T-helper 1 cell (primary cell): ENCODE data around the gene SMAD2.
"Not testable (repeated sequence)": the region's sequence is repeated elsewhere in the genome, so short reads cannot be mapped to it uniquely, and the experiment has no call there.

Source experiments
- DNase-seq, 5 donors: peaks; one replicate each; pipeline ENCODE4 v3.0.0-alpha.2; 2012 to 2020
- total RNA-seq, 4 donors: gene quantifications; one replicate each; lab custom pipeline; 2026; lab: John Stamatoyannopoulos, UW

Gene SMAD2
- total RNA-seq = 119 to 142 (median 126) reads per million in 4 donors

DNA sequence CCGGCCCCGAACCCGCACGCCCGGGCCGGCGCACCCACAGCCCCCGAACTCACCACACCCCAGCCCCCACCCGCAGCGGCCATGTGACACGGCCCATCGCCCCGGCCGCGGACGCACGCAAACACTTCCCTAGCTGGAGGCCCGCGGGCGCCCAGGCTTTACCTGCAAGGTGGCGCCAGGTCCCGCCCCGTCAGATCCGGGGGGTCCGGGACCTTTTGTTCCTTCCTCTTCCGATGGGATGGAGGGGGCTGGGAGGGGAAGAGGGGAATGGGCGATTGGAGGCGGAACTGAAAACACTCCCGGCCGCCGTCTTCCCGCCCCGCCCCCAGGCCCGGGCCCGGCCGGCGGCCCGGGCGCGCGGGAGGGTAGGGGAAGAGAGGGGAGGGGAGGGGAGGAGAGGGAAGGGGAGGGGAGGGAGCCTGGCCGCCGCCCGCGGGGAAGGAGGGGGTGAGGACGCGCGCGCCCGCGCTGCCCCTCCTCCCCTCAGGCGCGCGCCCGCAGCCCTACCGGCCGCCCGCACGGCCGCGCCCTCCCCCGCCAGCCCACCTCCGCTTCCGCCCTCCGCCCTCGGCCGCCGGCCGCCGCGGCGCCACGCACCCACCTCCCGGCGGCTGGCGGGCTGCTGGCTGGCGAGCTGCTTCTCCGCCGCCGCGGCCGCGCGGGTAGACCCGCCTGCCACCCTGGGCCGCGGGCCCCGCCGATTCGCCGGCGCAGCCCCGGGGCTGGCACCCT lies at the start of gene SMAD2:
Gene SMAD2 (minus strand): TSS at position 461 of the 732 bp plus-strand sequence. CDS start 33,903 bp downstream, outside the sequence.
- peak; percentile 63 to 87 (median 76) for DNase-seq

DNA sequence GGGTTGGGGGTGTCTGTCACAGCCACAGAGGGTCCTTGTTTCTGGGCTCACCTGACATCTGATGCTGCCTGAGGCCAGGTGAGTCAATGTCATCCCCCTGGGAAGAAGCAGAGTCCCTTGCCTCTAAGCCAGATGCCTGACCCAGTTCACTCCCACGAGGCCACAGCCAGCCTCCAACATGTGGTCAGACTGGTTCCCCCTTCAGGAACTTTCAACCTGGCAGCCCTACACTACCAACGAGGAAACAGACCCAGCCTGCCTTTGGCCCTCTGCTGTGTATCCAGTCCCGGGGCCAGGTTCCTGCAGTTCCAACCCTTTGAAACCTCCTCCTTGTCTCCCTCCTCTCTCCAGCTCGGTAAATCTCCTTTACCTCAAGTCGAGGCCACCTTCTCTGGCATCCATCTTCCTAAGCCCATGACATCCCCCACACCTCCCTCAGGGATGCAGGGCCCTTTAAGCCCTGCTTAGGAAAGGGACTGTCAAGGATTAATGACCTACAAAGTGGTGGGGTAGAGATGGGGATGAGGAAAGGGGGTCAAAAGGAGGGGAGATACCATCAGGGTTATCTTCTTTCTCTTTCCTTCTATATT lies 49.2 kb upstream of the SMAD2 start:
- no peak for DNase-seq

DNA sequence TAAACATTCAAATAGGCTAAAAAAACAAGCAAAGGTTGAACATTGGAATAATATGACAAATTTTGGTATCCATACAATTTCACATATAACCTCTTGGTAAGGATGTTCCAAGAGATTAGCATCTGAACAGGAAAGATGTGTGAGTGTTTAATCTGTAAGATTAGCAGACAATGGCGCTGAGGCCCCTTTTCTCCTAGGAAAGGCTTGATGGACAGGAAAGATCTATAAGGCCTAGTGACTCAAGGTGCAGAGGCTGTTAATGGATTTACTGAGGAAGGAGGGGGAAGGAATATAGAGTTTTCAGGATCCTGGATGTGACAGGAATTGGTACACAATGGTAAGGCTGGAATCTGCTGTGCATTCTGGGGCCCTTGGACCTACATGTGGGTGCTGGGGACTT lies 48.1 kb upstream of the SMAD2 start:
- no peak for DNase-seq

DNA sequence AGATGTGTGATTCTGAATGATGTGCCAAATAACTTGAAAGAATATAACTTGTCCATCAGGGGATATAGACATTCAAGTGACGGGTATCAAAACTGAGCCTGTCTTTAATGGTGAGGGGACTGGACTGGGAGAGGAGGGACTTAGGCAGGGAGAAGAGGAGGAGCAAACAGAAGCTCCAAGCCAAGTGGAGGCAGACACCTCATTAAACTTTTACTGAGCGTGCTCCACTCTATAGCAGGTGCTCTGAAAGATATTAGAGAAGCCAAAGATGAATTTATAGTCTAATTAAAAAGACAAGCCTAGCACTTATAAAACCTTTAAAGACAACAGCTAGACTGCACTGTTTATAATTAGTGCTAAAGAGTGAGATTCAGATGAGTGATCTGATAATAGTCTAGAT lies 47.7 kb upstream of the SMAD2 start:
- DNase-seq = no peak

DNA sequence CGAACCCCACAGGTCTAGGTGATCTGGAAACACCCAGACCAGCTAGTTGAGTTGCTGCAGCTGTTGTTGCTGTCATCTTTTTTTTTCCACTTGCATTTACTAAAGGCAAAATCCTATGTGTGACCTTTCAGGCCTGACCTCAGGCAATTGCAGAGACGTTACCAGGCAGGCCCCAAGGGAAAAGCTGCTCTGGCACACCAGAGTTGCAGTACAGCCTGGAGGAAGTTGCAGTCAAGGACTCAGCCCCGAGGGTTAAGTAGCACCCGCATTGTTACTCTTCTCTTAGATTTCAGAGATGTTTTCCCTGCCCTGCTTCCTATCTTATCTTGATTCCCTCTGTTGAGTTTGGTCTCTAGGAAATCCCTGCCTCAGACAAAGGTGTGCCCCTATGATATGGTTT lies 45.2 kb upstream of the SMAD2 start:
- DNase-seq = no peak

DNA sequence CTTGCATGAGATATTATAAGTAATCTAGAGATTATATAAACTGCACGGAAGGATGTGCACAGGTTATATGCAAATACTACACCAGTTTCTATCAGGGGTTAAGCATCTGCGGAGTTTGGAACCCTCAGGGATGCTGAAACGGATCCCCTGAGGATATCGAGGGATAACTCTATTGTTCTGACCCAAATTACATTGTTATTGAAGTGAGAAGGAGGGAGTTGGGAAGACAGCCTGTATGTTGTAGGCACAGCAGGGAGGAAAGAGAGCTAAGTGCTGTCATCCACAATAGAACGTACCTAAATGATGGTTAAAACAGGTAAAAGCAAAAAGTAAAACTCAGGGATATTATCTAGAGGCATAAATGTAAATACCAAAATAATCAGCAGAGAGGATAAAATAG lies 44.6 kb upstream of the SMAD2 start:
- DNase-seq = no peak

DNA sequence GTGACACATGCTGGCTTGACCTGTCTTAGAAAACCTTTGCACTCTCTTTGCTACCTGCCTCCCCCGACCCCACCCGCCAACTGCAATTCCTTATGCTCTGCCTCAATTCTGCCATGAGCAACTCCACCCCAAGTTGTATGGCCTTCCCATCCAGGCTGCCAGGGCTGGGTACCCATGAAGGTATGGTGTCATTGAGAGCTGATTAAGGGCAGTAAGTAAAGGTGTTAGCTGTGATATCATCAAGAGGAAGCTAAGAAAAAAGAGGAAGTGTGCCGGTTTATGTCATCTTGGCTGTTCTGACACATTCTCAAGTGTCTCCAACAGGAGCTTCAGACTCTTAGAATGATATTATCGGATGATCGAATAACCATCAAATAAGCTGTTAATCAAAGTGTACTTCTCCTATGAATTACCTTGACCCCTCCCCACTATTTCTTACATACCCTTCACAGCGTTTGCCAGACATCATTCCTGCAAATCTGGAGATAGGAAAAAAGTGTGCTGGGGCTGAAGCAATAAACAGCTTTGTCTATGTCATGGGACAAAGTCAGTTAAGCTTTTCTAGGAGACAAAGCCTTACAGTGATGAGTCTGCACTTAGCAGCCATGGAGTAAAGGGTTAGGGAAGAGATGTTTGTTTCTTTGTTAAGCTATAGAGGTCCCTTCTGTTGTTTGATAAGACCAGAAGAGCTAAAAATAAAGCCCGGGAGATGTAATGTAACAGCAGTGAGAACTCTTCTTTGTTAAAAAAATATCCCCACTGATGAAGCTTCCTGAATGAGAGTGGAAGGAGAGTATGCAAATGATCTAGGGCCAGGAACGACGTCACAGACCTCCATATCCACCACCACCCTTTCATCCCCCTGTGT lies 40.4 kb upstream of the SMAD2 start:
- DNase-seq = no peak

DNA sequence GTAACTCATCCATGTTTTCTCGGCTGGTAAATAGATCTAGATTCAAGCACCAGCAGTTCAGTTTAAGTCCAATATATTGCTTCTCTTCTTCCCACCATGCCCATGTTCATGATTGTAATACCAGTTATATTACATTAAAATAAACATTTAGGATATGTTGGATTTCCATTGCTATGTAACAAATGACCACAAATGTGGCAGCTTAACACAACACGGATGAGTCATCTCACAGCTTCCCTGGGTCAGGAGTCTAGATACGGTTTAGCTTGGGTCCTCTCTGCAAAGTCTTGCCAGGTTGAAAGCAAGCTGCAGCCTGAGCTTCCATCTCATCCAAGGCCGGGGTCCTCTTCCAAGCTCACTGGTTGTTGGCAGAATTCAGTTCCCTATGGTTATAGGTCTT lies 39.4 kb upstream of the SMAD2 start:
- DNase-seq = no peak

DNA sequence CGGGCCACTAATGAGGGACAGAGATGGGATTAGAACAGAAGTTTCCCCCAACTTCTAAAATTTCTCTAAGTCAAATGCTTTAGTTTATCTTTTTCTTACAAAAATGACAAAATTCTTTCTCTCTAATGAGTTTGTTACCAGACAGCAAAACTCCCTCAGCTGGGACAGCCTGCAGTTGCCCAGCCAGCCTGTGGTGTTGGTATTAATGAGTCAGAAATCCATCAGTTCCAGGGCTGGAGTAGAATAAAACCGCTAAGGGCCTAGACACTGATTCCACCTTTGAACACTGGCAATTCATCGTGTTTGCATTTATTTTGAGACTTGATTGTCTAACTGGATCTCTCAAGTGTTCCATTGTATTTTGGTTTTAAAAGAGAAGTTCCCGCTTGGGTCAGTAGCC lies 38.3 kb upstream of the SMAD2 start:
- DNase-seq = no peak

DNA sequence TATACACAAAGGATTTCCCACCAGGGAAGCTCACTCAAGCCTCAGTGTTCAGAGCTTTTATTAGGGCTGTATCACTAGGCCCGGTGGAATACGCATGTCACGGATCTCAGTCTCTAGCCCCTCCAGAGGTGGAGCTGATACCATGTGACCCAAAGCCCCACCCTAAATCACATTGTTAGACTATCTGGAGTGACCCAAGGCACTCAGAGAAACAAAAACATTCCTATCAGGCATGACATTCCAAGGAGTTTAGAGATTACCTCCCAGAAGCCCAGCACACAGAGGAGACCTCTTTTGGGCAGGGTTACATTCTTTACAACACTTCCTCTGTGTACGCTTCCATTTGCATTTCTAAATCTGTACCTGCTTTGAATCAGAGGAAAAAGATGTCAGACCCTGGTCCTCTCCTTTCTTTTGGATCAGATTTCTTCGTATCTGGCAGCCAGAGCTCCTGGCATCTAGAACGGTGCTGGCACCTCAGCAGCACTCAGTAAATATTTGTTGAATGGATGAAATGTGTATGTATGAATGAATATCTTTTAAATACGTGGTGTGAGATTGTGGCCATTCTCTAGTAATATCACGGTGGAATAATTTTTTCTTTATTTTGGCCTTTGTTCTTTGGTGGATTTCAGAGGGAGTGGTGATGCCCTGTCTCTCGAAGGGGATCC lies 37.7 kb upstream of the SMAD2 start:
- no peak for DNase-seq

DNA sequence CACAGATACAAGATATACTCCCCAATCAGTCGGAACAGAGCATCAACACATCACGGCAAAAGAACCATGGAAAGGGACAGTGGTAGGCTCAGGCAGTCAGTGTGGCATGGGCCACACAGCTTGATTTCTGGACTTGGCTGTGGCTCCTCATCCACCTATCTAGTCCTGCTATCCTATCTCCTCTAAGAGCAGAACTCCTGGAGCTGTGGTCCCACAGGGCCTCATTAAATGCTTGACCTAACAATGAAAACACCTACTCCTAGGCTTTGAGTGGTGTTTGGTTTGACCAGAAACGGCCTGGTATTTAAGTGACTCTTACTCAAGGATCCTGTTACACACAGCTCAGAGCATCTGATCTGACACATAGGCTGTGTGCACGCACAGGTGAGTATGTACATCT lies 33.6 kb upstream of the SMAD2 start:
- DNase-seq = no peak

DNA sequence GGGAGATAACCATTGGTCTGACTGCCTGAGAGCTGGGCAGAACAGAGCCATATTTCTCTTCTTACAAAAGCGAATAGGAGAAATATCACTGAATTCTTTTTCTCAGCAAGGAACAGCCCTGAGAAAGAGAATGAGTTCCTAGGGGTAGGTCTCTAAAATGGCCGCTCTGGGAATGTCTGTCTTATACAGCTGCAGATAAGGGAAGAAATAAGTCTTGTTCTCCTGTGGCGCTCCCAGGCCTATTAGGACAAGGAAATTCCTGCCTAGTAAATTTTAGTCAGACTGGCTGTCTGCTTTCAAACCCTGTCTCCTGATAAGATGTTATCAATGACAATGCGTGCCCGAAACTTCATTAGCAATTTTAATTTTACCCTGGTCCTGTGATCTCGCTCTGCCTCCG lies 30.5 kb upstream of the SMAD2 start:
- not testable (repeated sequence) for DNase-seq

DNA sequence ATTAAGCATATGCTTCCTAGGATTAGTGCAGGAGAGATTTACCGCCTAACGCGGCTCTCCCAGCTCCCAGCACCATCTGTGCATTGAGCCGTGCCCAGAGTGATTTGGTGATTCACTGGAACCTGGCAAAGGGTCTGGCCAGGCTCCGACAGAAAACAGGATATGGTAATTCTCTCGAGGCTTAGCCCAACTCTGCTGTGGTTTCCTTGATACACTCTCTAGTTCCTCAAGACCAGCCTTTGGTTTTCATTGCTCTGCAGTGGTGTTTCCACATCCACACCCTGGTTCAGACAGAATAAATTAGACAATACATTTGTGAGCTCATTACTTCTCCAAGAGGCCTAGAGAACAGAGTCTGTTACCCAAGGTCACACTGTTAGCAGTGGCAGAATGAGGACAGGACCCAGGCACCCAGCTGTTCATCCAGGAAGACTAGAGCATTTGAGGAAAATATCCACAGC lies 23.0 kb upstream of the SMAD2 start:
- peak in 1 of 5 donors; percentile 58 for DNase-seq

DNA sequence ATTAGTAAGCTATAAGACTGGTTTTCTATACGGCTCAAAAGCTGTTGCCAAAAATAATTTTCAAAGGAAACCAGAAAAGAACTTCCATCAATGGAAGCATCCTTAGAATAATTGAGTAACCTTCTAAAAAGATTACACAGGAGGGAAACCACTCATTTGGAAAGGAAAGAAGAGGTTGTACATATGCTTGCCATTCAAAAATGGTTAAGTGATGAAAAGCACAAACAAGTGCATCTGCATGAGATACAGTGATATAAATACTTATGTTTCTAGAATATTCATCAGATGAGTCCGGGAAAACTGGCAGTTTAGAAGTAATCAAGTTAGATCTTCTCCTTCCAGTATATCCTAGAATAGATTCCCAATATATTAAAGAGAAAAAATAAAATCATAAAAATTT lies 20.1 kb upstream of the SMAD2 start:
- DNase-seq = no peak

DNA sequence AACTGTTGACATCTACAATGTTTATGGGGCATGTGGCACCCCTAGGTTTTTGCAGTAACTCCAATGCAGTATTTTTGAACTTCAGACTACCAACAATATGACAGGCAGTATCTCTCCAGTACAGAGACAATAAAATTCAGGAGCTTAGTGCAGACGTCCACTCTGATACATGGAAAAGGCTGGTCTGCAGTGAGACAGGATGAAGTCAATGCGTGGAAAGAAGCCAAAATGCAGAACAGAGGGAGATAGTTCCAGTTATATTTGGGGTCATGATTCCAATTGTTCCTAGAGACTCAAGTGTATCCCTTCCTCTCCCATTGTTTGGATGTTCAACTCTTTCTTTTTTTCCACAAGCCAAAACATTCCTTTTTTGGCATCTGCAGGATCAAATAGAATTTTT lies 18.7 kb upstream of the SMAD2 start:
- DNase-seq = no peak

DNA sequence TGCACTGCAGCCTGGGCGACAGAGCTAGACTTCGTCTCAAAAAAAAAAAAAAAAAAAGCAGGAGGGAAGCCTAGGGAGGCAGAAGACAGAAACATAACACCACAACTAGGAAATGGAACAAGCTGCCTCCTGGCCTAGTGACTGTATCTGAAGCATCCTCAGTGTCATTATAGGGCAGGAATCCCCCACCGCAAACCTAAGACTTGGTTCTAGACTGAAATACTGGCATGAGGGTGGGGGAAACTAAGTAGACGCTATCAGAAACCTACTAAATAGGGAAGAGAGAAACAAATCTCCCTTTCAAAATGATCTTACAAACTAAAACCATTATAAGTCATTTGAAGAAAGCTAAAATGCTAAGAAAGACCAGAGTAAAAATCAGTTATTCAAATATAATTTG lies 16.4 kb upstream of the SMAD2 start:
- DNase-seq = no peak

DNA sequence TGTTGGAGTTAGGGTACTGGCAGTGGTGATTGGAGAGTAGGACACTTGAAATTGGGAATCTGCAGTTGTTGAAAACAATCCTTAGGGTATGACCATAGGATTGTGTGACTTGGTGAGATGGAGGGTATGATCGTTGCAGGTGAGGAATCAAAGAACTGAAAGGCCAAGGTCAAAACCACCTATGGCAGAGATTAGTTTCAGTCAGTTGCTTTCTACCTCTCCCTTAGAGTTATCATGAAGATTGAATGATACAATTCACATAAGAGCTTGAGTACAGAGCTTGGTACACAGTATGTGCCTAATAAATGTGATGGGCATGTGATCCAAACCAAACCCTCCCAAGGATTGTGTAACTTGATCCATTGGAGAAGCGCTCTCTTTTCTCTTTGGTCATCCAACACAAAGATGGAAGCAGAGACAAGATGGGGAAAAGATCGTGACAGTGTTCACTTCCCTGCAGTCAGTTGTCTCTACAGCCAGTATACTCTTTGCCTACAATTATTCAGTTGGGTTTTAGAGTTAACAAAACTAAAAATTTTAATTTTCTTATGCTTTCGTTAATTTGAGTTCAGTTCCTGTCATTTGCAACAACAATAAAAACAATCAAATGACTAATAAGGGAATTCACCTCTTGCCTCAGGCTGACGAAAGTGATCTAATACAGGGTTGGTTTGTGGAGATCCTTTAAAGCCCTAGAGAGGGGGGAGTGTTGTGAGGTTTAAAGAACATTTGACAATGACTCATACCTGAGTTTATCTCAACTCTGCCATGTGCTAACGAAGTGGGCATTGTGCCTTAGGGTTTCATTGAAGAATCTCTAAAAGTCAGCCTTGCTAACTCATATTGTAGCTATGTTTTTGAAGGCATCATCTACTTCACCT lies 14.8 kb upstream of the SMAD2 start:
- DNase-seq = no peak

DNA sequence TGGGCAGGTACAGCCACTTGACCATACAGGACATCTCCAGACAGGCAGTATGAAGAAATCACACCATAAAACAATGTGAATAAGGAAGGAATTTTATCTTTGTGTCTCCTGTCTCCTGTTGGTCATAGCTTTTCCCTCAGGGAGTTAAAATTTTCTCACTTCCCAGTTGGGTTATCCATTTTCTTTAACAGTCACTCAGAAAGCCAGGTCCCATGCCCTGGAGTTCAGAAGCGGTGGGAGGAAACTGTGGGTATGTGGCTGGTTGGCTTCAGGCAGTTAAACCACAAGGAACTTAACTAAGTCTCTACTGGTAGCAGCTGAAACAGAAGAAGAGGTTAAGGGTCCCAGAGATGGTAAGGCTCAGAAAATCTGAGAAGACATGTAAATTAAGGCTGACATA lies 6.5 kb upstream of the SMAD2 start:
- no peak for DNase-seq

DNA sequence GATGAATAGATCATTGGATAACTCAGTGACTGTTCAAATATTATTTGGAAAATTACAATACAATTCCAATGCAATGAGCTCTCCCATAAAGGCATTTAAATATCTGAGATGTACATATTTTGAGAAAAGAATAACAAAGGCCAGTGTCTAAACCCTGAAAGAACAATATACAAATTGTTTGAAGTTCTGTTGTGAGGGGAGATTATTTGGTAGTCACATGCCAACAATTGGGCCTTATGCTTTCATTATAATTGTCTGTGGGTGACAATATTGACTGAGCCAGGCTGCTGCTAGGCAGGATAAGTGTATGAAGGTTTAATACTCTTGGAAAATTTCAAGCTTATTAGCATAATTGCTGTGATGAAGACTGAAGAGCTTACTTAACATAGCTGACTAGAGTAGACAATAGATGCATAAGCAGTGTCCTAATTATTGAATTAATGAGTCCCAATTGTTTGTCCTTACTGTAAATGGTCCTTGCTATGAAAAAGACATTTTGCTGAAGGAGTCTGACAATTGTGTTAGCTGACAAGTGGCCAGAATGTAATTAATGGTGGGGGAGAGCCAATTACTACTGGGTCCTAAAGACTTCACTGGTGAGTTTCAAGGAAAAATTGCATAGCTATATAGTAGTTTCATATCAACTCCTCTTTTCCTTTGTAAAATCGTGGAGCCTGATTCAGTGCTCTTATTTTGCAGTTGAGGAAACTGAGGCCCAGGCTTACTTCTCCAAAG lies 5.0 kb upstream of the SMAD2 start:
- no peak for DNase-seq

DNA sequence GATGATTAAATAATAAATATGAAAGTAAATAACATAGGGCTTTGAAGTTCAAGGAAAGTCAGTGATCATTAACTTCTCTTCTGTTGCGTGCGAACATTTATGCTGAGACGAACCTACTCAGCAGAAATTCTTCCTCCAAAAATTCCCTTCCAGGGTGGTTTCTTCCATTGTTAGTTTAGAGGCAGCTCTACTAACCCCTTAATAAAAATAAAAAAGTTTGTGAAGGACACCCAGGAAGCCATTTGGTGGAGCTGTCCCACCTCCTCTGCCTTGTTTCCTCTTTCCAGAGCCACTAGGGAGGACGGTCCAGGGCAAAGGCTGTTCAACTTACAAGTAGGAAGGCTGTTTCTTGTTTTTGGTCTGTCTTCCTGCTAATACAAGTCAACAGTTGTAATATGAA lies 2.1 kb upstream of the SMAD2 start:
- no peak for DNase-seq

DNA sequence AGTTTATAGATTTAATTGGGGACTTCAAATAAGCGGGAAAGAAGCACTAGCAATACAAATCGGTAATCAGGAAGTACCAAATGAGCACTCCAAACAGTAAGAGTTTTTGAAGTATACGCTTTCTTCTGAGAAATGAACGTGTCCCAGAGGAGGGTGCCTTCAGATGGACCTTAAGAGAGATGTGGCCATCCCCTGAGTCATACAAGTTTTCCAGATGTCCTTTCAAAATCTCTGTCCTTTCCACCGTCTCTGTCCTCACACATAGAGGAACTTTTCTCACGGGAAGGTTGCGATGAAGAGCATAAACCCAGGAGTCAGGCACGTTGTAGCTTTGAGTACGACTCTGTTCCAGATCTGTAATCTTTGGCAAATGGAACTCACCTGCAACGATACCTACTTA lies 1.7 kb upstream of the SMAD2 start:
- no peak for DNase-seq
